Breast epithelium (tissue), 3 donors: ENCODE results near the gene AASS.

Experiments
- CTCF ChIP-seq, 3 donors: fragments of 450-650 bp; IDR thresholded peaks; one replicate each; pipeline ENCODE4 v1.5.1; 2016 to 2017; ENCODE audit warnings: antibody characterized with exemption in 3 of 3, mild to moderate bottlenecking in 3 of 3, moderate library complexity in 3 of 3
- POLR2A ChIP-seq: fragments of 450-650 bp; IDR thresholded peaks from one replicate; pipeline ENCODE4 v1.6.1; 2016; ENCODE audit warnings: antibody characterized with exemption, mild to moderate bottlenecking, moderate library complexity

GRCh38 chr7:122027058-122027457 is 117.0 kb downstream of the AASS start:
- TF ChIP-seq CTCF (IDR thresholded peaks at IDR 0.05): no peak
- TF ChIP-seq POLR2A: no peak
